ENCODE data around the gene RPS27A. TPM values are rescaled to one million over a fixed set of nuclear protein-coding genes. Genes with fewer than 3 reads are reported as not detected.

RPS27A gene
- total and polyA plus RNA-seq, 9 of the 15 experiments (the other 6 are each of a cell fraction or from before 2014, with no cell fraction given) = 1,383 to 3,282 (median 2,242) TPM

- no peak for TF ChIP-seq NFE2L1 (tag; IDR thresholded peaks at IDR 0.05; ENCODE audit: borderline replicate concordance, low read depth)
- no peak for TF ChIP-seq DMBX1 (CRISPR knock-in tag; IDR thresholded peaks at IDR 0.05; ENCODE audit: borderline replicate concordance)
- peak; percentile 63 for TF ChIP-seq ETV1 (tag; conservative IDR thresholded peaks at IDR 0.05; ENCODE audit: low read depth)
- no peak for TF ChIP-seq ZNF24 (IDR thresholded peaks at IDR 0.05)
- no peak for TF ChIP-seq ZNF445 (CRISPR knock-in tag; IDR thresholded peaks at IDR 0.05; ENCODE audit: low read depth)
- TF ChIP-seq, protein P1, sequence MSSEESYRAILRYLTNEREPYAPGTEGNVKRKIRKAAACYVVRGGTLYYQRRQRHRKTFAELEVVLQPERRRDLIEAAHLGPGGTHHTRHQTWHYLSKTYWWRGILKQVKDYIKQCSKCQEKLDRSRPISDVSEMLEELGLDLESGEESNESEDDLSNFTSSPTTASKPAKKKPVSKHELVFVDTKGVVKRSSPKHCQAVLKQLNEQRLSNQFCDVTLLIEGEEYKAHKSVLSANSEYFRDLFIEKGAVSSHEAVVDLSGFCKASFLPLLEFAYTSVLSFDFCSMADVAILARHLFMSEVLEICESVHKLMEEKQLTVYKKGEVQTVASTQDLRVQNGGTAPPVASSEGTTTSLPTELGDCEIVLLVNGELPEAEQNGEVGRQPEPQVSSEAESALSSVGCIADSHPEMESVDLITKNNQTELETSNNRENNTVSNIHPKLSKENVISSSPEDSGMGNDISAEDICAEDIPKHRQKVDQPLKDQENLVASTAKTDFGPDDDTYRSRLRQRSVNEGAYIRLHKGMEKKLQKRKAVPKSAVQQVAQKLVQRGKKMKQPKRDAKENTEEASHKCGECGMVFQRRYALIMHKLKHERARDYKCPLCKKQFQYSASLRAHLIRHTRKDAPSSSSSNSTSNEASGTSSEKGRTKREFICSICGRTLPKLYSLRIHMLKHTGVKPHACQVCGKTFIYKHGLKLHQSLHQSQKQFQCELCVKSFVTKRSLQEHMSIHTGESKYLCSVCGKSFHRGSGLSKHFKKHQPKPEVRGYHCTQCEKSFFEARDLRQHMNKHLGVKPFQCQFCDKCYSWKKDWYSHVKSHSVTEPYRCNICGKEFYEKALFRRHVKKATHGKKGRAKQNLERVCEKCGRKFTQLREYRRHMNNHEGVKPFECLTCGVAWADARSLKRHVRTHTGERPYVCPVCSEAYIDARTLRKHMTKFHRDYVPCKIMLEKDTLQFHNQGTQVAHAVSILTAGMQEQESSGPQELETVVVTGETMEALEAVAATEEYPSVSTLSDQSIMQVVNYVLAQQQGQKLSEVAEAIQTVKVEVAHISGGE (CRISPR knock-in tag; IDR thresholded peaks at IDR 0.05) = peak in 1 of 3 experiments; percentile 56; a peak in 2 of 6 replicates
- peak; percentile 72 to 74 for TF ChIP-seq SIX5 (IDR thresholded peaks at IDR 0.05; ENCODE audit: borderline replicate concordance in 1 of 2, insufficient read depth in 1 of 2, low read depth in 1 of 2, low read length in 2 of 2)
- TF ChIP-seq KDM5B (IDR thresholded peaks at IDR 0.05; ENCODE audit: insufficient replicate concordance, low read depth, low read length) = peak; percentile 92
- TF ChIP-seq, protein P2, sequence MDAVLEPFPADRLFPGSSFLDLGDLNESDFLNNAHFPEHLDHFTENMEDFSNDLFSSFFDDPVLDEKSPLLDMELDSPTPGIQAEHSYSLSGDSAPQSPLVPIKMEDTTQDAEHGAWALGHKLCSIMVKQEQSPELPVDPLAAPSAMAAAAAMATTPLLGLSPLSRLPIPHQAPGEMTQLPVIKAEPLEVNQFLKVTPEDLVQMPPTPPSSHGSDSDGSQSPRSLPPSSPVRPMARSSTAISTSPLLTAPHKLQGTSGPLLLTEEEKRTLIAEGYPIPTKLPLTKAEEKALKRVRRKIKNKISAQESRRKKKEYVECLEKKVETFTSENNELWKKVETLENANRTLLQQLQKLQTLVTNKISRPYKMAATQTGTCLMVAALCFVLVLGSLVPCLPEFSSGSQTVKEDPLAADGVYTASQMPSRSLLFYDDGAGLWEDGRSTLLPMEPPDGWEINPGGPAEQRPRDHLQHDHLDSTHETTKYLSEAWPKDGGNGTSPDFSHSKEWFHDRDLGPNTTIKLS (IDR thresholded peaks at IDR 0.05; ENCODE audit: borderline replicate concordance, low read depth) = peak; percentile 95
- no peak; the same call in 1 of the 2 replicates for TF ChIP-seq STAT5A (IDR thresholded peaks at IDR 0.05; ENCODE audit: borderline replicate concordance, low read length)
- no peak for TF ChIP-seq ZNF239 (CRISPR knock-in tag; IDR thresholded peaks at IDR 0.05)
- TF ChIP-seq, protein P3, sequence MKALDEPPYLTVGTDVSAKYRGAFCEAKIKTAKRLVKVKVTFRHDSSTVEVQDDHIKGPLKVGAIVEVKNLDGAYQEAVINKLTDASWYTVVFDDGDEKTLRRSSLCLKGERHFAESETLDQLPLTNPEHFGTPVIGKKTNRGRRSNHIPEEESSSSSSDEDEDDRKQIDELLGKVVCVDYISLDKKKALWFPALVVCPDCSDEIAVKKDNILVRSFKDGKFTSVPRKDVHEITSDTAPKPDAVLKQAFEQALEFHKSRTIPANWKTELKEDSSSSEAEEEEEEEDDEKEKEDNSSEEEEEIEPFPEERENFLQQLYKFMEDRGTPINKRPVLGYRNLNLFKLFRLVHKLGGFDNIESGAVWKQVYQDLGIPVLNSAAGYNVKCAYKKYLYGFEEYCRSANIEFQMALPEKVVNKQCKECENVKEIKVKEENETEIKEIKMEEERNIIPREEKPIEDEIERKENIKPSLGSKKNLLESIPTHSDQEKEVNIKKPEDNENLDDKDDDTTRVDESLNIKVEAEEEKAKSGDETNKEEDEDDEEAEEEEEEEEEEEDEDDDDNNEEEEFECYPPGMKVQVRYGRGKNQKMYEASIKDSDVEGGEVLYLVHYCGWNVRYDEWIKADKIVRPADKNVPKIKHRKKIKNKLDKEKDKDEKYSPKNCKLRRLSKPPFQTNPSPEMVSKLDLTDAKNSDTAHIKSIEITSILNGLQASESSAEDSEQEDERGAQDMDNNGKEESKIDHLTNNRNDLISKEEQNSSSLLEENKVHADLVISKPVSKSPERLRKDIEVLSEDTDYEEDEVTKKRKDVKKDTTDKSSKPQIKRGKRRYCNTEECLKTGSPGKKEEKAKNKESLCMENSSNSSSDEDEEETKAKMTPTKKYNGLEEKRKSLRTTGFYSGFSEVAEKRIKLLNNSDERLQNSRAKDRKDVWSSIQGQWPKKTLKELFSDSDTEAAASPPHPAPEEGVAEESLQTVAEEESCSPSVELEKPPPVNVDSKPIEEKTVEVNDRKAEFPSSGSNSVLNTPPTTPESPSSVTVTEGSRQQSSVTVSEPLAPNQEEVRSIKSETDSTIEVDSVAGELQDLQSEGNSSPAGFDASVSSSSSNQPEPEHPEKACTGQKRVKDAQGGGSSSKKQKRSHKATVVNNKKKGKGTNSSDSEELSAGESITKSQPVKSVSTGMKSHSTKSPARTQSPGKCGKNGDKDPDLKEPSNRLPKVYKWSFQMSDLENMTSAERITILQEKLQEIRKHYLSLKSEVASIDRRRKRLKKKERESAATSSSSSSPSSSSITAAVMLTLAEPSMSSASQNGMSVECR (CRISPR knock-in tag; IDR thresholded peaks at IDR 0.05) = no peak; the same call in none of the 2 replicates
- TF ChIP-seq NFE2 (IDR thresholded peaks at IDR 0.05; ENCODE audit: low read depth) = peak; percentile 87
- TF ChIP-seq RFX5 (IDR thresholded peaks at IDR 0.05; ENCODE audit: low read depth, low read length) = no peak; the same call in 1 of the 2 replicates
- TF ChIP-seq TCF3 (CRISPR knock-in tag; IDR thresholded peaks at IDR 0.05) = 0 out of 2 replicates have a peak, but pooled peaks have one; percentile 12
- no peak for TF ChIP-seq HEY1 (CRISPR knock-in tag; IDR thresholded peaks at IDR 0.05; ENCODE audit: borderline replicate concordance)
These were observed at the start of gene RPS27A, which contains the start of gene CLHC1 (continued) for GRCh38 chr2:55232084-55232862.
